ENCODE measurements around the gene BRINP3. TPM values are rescaled to one million over a fixed set of nuclear protein-coding genes. Genes with fewer than 3 reads are reported as not detected.

BRINP3 gene
- total RNA-seq, 1 donor from 2014 or later = not detected

DNA sequence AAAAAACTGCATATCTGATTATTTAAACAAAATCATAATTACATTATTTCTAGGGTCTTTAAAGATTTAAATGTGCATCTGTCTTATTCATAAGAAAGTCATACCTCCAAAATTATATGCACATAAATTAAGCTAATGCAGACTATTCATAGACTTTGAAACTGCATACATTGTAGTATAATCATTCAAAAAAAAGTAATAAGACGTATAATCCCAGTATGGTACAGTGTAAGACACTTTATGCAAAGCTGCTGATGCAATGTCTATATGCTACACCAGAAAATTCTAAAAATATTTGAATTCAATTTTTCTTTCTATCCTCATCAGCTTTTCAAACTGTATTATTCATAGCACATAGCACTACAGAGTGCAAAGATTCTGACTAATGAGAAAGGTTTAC, 22.0 kb downstream of the BRINP3 start:
- no peak for DNase-seq (ENCODE audit: low read depth)
- H3K4me3 ChIP-seq (ENCODE audit: low read depth, low read length) = no peak overlapping the region
- no peak for TF ChIP-seq CTCF (conservative IDR thresholded peaks at IDR 0.05; ENCODE audit: low read depth, low read length)

DNA sequence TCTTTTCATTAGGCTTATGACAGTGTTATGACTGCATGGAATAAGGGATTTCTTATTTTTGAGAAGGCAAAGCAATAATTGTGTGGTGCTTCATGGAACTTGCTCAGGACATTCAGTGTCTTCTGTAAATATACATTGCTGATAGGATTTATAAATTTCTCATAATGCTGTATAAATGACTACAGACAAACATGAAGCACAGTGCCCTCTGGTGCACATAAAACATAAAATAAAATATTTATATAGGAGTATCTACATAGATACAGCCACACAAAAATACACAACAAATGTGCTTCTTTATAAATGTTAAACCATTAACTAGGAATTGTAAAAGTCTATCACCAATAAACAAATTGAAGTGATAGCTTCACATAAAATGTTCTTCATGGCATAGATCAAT, 24.1 kb downstream of the BRINP3 start:
- TF ChIP-seq CTCF (conservative IDR thresholded peaks at IDR 0.05; ENCODE audit: low read depth, low read length) = no peak
- DNase-seq (ENCODE audit: low read depth) = no peak
- no peak overlapping the region for H3K4me3 ChIP-seq (ENCODE audit: low read depth, low read length)

DNA sequence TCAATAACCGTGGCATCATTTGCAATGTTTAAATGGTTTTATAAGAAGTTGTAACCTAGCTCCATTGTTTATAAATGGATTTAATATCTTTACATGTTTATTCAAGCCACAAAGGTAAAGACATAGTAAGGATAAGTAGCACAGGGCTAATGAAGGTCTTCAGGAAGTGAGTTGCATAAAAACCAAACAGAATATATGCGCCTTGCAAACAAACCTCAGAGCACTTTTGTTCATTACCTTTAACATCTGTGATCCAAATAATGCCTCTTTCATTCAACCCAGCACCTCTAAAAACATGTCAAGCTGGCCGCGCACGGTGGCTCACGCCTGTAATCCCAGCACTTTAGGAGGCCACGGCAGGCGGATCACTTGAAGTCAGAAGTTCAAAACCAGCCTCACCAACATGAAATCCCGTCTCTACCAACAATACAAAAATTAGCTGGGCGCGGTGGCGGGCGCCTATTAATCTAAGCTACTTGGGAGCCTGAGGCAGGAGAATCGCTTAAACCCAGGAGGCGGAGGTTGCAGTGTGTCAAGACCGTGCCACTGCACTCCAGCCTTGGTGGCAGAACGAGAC, 25.3 kb downstream of the BRINP3 start:
- no peak for TF ChIP-seq CTCF (conservative IDR thresholded peaks at IDR 0.05; ENCODE audit: low read depth, low read length)
- no peak overlapping the region for H3K4me3 ChIP-seq (ENCODE audit: low read depth, low read length)

DNA sequence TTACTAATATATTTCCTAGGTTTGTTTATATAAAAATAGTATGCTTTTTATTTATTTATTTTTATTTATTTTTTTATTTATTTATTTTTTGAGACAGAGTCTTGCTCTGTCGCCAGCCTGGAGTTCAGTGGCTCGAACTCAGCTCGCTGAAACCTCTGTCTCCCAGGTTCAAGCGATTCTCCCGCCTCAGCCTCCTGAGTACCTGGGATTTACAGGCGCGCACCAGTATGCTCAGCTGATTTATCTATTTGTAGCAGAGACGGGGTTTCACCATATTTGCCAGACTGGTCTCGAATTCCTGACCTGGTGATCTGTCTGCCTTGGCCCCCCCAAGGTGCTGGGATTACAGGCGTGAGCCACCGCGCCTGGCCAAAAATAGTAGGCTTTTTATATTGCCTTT, 33.2 kb downstream of the BRINP3 start:
- DNase-seq (ENCODE audit: low read depth) = no peak
- H3K4me3 ChIP-seq (ENCODE audit: low read depth, low read length) = no peak overlapping the region
- no peak for TF ChIP-seq CTCF (conservative IDR thresholded peaks at IDR 0.05; ENCODE audit: low read depth, low read length)

More for the DNA sequence above, 25.3 kb downstream of the BRINP3 start:
- no peak for DNase-seq (ENCODE audit: low read depth)

DNA sequence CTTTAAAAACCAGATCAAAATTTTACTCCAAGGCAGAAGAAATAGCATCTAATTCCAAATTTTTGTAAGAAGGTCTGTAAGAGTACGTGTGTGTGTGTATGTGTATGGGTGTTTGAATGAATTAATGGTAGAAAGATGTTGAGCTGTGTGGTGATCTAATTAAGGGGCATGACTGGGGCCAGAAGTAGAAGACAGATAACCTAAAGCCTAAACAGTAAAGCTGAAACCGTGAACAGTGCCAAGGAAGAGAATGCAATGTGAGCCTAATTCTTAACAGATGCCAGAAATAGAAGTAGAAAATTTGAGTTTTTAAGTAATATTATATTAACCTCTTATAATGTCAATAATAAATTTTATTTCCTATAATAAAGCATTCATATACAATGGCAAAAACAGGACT, 38.2 kb downstream of the BRINP3 start:
- no peak for DNase-seq (ENCODE audit: low read depth)
- no peak overlapping the region for H3K4me3 ChIP-seq (ENCODE audit: low read depth, low read length)
- no peak for TF ChIP-seq CTCF (conservative IDR thresholded peaks at IDR 0.05; ENCODE audit: low read depth, low read length)

DNA sequence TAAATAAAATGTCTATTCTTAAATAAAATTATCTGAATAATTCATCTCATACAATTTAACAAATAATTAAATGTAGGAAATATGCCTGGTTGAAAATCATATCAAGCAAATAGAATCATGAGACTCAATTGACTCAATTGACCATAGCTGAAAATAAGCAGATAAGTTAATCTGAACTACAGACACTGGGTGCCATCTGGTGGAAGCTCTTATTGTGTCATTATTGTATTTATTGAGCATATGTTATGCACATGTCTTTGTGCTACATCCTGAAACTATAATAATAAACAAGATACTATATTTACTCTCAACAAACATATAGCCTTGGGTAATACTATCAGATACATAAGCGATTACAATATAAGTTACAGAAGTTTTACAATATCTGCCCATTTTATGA, 41.0 kb downstream of the BRINP3 start:
- TF ChIP-seq CTCF (conservative IDR thresholded peaks at IDR 0.05; ENCODE audit: low read depth, low read length) = peak; percentile 49
- no peak overlapping the region for H3K4me3 ChIP-seq (ENCODE audit: low read depth, low read length)
- DNase-seq (ENCODE audit: low read depth) = peak; percentile 6

- no peak for DNase-seq (ENCODE audit: low read depth)
- H3K4me3 ChIP-seq (ENCODE audit: low read depth, low read length) = no peak overlapping the region
- TF ChIP-seq CTCF (conservative IDR thresholded peaks at IDR 0.05; ENCODE audit: low read depth, low read length) = no peak
Observed at GRCh38 chr1:190429932-190430331, 47.7 kb downstream of the BRINP3 start.
